DMS153 (cell line): Measurements from ENCODE around the gene SLC38A6.
"Not testable (repeated sequence)": the region's sequence is repeated elsewhere in the genome, so short reads cannot be mapped to it uniquely, and the experiment has no call there.

Experiments
- DNase-seq: peaks from one replicate; lab custom pipeline; 2025; lab: John Stamatoyannopoulos, UW

The SLC38A6 gene

GRCh38 chr14:61051621-61052020 lies 70.6 kb downstream of the SLC38A6 start:
- no peak for DNase-seq

- DNase-seq: no peak
Measured at GRCh38 chr14:61063461-61063860, 82.4 kb downstream of the SLC38A6 start.

GRCh38 chr14:61064210-61064609 lies 83.2 kb downstream of the SLC38A6 start:
- peak; percentile 2 for DNase-seq

GRCh38 chr14:61064856-61065255 lies 83.8 kb downstream of the SLC38A6 start:
- DNase-seq: no peak

- peak; percentile 68 for DNase-seq
Measured at GRCh38 chr14:61065656-61066055, 84.6 kb downstream of the SLC38A6 start.

GRCh38 chr14:61072442-61072841 lies 91.4 kb downstream of the SLC38A6 start:
- not testable (repeated sequence) for DNase-seq

GRCh38 chr14:61074852-61075251 lies 93.8 kb downstream of the SLC38A6 start:
- DNase-seq: no peak

GRCh38 chr14:61076556-61076955 lies 95.5 kb downstream of the SLC38A6 start:
- DNase-seq: peak; percentile 85

- no peak for DNase-seq
Measured at GRCh38 chr14:61077437-61077836, 96.4 kb downstream of the SLC38A6 start.

GRCh38 chr14:61077951-61078720 lies 97.1 kb downstream of the SLC38A6 start:
- no peak for DNase-seq

GRCh38 chr14:61080591-61081010 lies 99.6 kb downstream of the SLC38A6 start:
- DNase-seq: no peak

- no peak for DNase-seq
Measured at GRCh38 chr14:61088081-61088480, 107.0 kb downstream of the SLC38A6 start.

GRCh38 chr14:61089126-61089750 lies 108.2 kb downstream of the SLC38A6 start:
- no peak for DNase-seq

GRCh38 chr14:61090432-61091216 lies 109.6 kb downstream of the SLC38A6 start:
- DNase-seq: no peak

GRCh38 chr14:61091657-61092273 lies 110.7 kb downstream of the SLC38A6 start:
- DNase-seq: no peak

GRCh38 chr14:61098096-61098495 lies 117.1 kb downstream of the SLC38A6 start:
- DNase-seq: not testable (repeated sequence)

- no peak for DNase-seq
Measured at GRCh38 chr14:61098721-61099120, 117.7 kb downstream of the SLC38A6 start.

- DNase-seq: no peak
Measured at GRCh38 chr14:61099216-61099835, 118.3 kb downstream of the SLC38A6 start.

GRCh38 chr14:61101803-61102548 lies 120.9 kb downstream of the SLC38A6 start:
- DNase-seq: peak; percentile 20
